GM23338 (cell line): ENCODE results near the gene CD163L1. TPM values are rescaled to one million over a fixed set of nuclear protein-coding genes. Genes with fewer than 3 reads are reported as not detected.

ENCODE experiments used
- ATAC-seq: fragments of 200-7000 bp; cut with Tn5 transposase; 3 replicates; pipeline ENCODE4 v1.9.1; 2020
- DNase-seq: peaks from one replicate; pipeline ENCODE4 v3.0.0-alpha.2; 2015; ENCODE audit warnings: low spot score
- H2AFZ ChIP-seq: fragments of 200-600 bp; sonication (generic); 2 replicates; pipeline ENCODE4 v1.8.0; 2016; ENCODE audit warnings: antibody characterized with exemption, mild to moderate bottlenecking, moderate library complexity
- H3F3A ChIP-seq: fragments of 200-600 bp; sonication (generic); replicated peaks from 2 replicates; pipeline ENCODE4 v1.8.0; 2017; ENCODE audit warnings: antibody characterized with exemption, mixed run types, low read depth
- H3K27ac ChIP-seq: fragments of 200-600 bp; sonication (generic); 2 replicates; pipeline ENCODE4 v1.6.1; 2016; ENCODE audit warnings: low read depth
- H3K27me3 ChIP-seq: fragments of 200-600 bp; sonication (generic); 2 replicates; pipeline ENCODE4 v1.8.0; 2016; ENCODE audit warnings: mild to moderate bottlenecking, mixed run types, moderate library complexity; ENCODE audit not compliant: insufficient read depth
- H3K36me3 ChIP-seq: fragments of 200-600 bp; sonication (generic); 2 replicates; pipeline ENCODE4 v1.8.0; 2016; ENCODE audit warnings: mild to moderate bottlenecking; ENCODE audit not compliant: insufficient read depth
- H3K4me1 ChIP-seq: fragments of 200-600 bp; sonication (generic); 2 replicates; pipeline ENCODE4 v1.8.0; 2016; ENCODE audit warnings: mild to moderate bottlenecking, moderate library complexity; ENCODE audit not compliant: insufficient read depth
- H3K4me2 ChIP-seq: fragments of 200-600 bp; sonication (generic); 2 replicates; pipeline ENCODE4 v1.7.1; 2017; ENCODE audit warnings: mixed run types
- H3K4me3 ChIP-seq: fragments of 200-600 bp; sonication (generic); 2 replicates; pipeline ENCODE4 v1.6.1; 2016; ENCODE audit warnings: mixed run types
- H3K79me2 ChIP-seq: fragments of 200-600 bp; sonication (generic); replicated peaks from 2 replicates; pipeline ENCODE4 v1.8.0; 2017; ENCODE audit warnings: mild to moderate bottlenecking; ENCODE audit not compliant: insufficient read depth
- H3K9me2 ChIP-seq: fragments of 200-600 bp; sonication (generic); 2 replicates; pipeline ENCODE4 v1.8.0; 2017; ENCODE audit not compliant: insufficient read depth
- H4K20me1 ChIP-seq: fragments of 200-600 bp; sonication (generic); replicated peaks from 2 replicates; pipeline ENCODE4 v1.8.0; 2017; ENCODE audit warnings: mild to moderate bottlenecking; ENCODE audit not compliant: insufficient read depth
- H3K27ac Mint-ChIP-seq: 2 replicates; pipeline ENCODE4 v1.8.0; 2020; ENCODE audit warnings: inconsistent platforms, mild to moderate bottlenecking, moderate library complexity, mixed read lengths
- H3K27me3 Mint-ChIP-seq: 3 replicates; pipeline ENCODE4 v1.8.0; 2022; ENCODE audit warnings: low read depth, mild to moderate bottlenecking, moderate library complexity, mixed read lengths, inconsistent platforms; ENCODE audit not compliant: insufficient read depth, poor library complexity
- H3K36me3 Mint-ChIP-seq: 3 replicates; pipeline ENCODE4 v1.8.0; 2021; ENCODE audit warnings: low read depth, mild to moderate bottlenecking, inconsistent platforms, moderate library complexity, mixed read lengths
- H3K4me1 Mint-ChIP-seq: 3 replicates; pipeline ENCODE4 v1.8.0; 2020; ENCODE audit warnings: mild to moderate bottlenecking, inconsistent platforms, mixed read lengths
- H3K4me3 Mint-ChIP-seq: 3 replicates; pipeline ENCODE4 v1.8.0; 2021; ENCODE audit warnings: moderate library complexity, mild to moderate bottlenecking, inconsistent platforms, mixed read lengths
- H3K9me3 Mint-ChIP-seq: 3 replicates; pipeline ENCODE4 v1.8.0; 2020; ENCODE audit warnings: moderate library complexity, mild to moderate bottlenecking, inconsistent platforms, mixed read lengths
- EZH2 ChIP-seq: fragments of 200-600 bp; sonication (generic); IDR thresholded peaks from one replicate; pipeline ENCODE4 v1.8.0; 2017; ENCODE audit warnings: antibody characterized with exemption, mild to moderate bottlenecking, low read depth; ENCODE audit not compliant: unreplicated experiment
- EZH2phosphoT487 ChIP-seq: fragments of 200-600 bp; sonication (generic); IDR thresholded peaks from one replicate; pipeline ENCODE4 v1.8.1; 2018; ENCODE audit warnings: antibody characterized with exemption; ENCODE audit not compliant: unreplicated experiment
- ZNF331 ChIP-seq: fragments of 250-450 bp; sonication (Bioruptor Pico); IDR thresholded peaks from 2 replicates; pipeline ENCODE4 v1.5.0; 2020; ENCODE audit warnings: low read depth, mild to moderate bottlenecking, moderate library complexity
- polyA plus RNA-seq: library from polyadenylated mRNA; unstranded; fragments of >200 nt; fragmentation: Nextera tagmentation; extraction: Ambion mirVana; gene quantifications from 2 replicates; pipeline ENCODE4 v1.2.1, GENCODE V29; 2016
- total RNA-seq: library from RNA; depleted of rRNA; stranded (reverse); fragments of >200 nt; shearing (Covaris generic); gene quantifications from 2 replicates; pipeline ENCODE4 v1.2.3, GENCODE V29; 2014
- TF ChIP-seq, protein P1 (sequence below): fragments of 250-450 bp; sonication (Bioruptor Pico); IDR thresholded peaks from 2 replicates; pipeline ENCODE4 v1.5.0; 2020; ENCODE audit warnings: mild to moderate bottlenecking, moderate library complexity

CD163L1 gene
- total and polyA plus RNA-seq, 2 experiments from 2014 or later: 0.14 to 0.36 TPM

DNA sequence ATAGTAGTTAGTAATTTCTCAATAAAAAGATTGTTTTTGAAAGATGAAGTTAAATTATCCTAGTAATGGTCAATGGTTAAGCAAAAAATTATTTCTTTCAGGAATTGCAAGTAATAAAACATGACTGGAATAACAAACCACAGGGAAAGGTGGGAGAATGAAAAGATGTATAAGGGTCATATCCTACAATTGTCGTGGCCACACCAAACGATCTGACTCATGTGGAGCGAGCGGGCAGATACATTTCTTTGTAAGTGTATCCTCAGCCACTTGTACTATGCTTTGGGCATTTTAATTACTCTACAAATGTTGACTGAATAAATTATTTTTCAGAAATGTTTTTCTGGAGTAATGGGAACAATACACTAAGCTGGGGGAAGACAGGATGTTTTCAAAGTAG lies 94.5 kb downstream of the CD163L1 start:
- no peak overlapping the region for H3K4me2 ChIP-seq
- Mint-ChIP-seq H3K36me3 (peaks cover 10% of the 10 kb centered on the region), H3K4me3 (no peak overlapping the region), H3K4me1 (peaks cover 3% of the 10 kb centered on the region; the same call in 2 of the 3 replicates), H3K27ac (no peak overlapping the region), H3K27me3 (peaks cover 3% of the 10 kb centered on the region), H3K9me3 (peaks cover 17% of the 10 kb centered on the region)
- no peak for ATAC-seq
- DNase-seq: no peak
- H3K36me3 ChIP-seq: peaks cover 17% of the 10 kb centered on the region
- H3K4me3 ChIP-seq: no peak overlapping the region
- H3K27ac ChIP-seq: no peak overlapping the region
- H4K20me1 ChIP-seq: no peaks in the 10 kb centered on the region
- H3K79me2 ChIP-seq: no peaks in the 10 kb centered on the region
- no peaks in the 10 kb centered on the region for H3K9me2 ChIP-seq
- H3K4me1 ChIP-seq: peaks cover 4% of the 10 kb centered on the region; the same call in 1 of the 2 replicates
- no peak overlapping the region for H2AFZ ChIP-seq
- no peaks in the 10 kb centered on the region for H3F3A ChIP-seq
- H3K27me3 ChIP-seq: no peaks in the 10 kb centered on the region
- TF ChIP-seq EZH2phosphoT487: no peak
- TF ChIP-seq, protein P1, sequence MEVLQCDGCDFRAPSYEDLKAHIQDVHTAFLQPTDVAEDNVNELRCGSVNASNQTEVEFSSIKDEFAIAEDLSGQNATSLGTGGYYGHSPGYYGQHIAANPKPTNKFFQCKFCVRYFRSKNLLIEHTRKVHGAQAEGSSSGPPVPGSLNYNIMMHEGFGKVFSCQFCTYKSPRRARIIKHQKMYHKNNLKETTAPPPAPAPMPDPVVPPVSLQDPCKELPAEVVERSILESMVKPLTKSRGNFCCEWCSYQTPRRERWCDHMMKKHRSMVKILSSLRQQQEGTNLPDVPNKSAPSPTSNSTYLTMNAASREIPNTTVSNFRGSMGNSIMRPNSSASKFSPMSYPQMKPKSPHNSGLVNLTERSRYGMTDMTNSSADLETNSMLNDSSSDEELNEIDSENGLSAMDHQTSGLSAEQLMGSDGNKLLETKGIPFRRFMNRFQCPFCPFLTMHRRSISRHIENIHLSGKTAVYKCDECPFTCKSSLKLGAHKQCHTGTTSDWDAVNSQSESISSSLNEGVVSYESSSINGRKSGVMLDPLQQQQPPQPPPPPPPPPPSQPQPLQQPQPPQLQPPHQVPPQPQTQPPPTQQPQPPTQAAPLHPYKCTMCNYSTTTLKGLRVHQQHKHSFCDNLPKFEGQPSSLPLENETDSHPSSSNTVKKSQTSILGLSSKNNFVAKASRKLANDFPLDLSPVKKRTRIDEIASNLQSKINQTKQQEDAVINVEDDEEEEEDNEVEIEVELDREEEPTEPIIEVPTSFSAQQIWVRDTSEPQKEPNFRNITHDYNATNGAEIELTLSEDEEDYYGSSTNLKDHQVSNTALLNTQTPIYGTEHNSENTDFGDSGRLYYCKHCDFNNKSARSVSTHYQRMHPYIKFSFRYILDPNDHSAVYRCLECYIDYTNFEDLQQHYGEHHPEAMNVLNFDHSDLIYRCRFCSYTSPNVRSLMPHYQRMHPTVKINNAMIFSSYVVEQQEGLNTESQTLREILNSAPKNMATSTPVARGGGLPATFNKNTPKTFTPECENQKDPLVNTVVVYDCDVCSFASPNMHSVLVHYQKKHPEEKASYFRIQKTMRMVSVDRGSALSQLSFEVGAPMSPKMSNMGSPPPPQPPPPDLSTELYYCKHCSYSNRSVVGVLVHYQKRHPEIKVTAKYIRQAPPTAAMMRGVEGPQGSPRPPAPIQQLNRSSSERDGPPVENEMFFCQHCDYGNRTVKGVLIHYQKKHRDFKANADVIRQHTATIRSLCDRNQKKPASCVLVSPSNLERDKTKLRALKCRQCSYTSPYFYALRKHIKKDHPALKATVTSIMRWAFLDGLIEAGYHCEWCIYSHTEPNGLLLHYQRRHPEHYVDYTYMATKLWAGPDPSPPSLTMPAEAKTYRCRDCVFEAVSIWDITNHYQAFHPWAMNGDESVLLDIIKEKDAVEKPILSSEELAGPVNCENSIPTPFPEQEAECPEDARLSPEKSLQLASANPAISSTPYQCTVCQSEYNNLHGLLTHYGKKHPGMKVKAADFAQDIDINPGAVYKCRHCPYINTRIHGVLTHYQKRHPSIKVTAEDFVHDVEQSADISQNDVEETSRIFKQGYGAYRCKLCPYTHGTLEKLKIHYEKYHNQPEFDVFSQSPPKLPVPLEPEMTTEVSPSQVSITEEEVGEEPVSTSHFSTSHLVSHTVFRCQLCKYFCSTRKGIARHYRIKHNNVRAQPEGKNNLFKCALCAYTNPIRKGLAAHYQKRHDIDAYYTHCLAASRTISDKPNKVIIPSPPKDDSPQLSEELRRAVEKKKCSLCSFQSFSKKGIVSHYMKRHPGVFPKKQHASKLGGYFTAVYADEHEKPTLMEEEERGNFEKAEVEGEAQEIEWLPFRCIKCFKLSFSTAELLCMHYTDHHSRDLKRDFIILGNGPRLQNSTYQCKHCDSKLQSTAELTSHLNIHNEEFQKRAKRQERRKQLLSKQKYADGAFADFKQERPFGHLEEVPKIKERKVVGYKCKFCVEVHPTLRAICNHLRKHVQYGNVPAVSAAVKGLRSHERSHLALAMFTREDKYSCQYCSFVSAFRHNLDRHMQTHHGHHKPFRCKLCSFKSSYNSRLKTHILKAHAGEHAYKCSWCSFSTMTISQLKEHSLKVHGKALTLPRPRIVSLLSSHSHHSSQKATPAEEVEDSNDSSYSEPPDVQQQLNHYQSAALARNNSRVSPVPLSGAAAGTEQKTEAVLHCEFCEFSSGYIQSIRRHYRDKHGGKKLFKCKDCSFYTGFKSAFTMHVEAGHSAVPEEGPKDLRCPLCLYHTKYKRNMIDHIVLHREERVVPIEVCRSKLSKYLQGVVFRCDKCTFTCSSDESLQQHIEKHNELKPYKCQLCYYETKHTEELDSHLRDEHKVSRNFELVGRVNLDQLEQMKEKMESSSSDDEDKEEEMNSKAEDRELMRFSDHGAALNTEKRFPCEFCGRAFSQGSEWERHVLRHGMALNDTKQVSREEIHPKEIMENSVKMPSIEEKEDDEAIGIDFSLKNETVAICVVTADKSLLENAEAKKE: no peak

DNA sequence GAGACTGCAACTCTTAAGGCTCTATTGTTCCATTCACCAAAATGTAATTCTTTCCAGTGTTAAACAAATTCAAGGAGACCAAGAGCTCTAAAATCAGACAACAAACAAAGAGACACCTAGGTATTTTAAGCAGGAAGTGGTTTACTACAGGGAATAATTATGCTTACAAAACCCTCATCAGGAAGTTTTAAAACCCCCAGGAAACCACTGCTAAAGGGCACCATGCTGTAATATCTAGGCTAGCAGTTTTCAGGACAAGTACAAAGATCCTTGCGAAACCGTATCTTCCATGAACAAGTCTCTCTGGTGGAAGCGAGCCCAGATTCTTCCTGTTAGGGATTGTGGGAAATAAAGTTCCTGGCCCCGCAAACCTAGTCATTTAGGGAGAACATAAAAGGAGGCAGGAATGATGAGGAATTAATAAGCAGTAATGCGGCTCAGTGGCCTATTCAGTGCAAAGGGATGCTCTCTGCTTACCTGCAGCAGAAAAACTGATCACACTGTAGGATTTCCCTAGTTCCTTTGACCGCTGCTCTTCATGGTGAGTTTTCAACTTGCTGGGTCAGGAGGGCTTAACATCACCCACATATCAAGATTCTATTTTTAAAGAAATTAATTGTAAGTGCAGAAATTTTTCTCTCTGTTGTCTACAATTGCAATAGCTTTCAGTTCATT lies 97.3 kb downstream of the CD163L1 start:
- Histone ChIP-seq H3K27ac (peak overlapping the region; percentile 64), H3K4me3 (no peak overlapping the region), H4K20me1 (no peaks in the 10 kb centered on the region), H3K4me2 (no peak overlapping the region), H3K9me2 (no peaks in the 10 kb centered on the region), H3F3A (no peaks in the 10 kb centered on the region), H2AFZ (peak overlapping the region; percentile 40; the same call in 1 of the 2 replicates), H3K36me3 (peaks cover 24% of the 10 kb centered on the region), H3K4me1 (peaks cover 4% of the 10 kb centered on the region; the same call in 1 of the 2 replicates), H3K79me2 (no peaks in the 10 kb centered on the region), H3K27me3 (no peaks in the 10 kb centered on the region)
- ATAC-seq: no peak
- Mint-ChIP-seq H3K4me3 (no peak overlapping the region), H3K4me1 (peaks cover 3% of the 10 kb centered on the region; the same call in 2 of the 3 replicates), H3K36me3 (peaks cover 25% of the 10 kb centered on the region), H3K27ac (peak overlapping the region; percentile 37; the same call in 1 of the 2 replicates), H3K27me3 (peaks cover 3% of the 10 kb centered on the region), H3K9me3 (peaks cover 38% of the 10 kb centered on the region)
- TF ChIP-seq, protein P1: no peak
- no peak for TF ChIP-seq ZNF331 (CRISPR knock-in tag)
- no peak for TF ChIP-seq EZH2
- DNase-seq: peak; percentile 3
